HFFc6 (cell line): ENCODE data around the gene CDH20. TPM values are rescaled to one million over a fixed set of nuclear protein-coding genes. Genes with fewer than 3 reads are reported as not detected.

Source experiments
- DNase-seq: peaks from one replicate; pipeline ENCODE4 v3.0.0-alpha.2; 2018
- H3K27ac Mint-ChIP-seq: 2 replicates; pipeline ENCODE4 v1.8.0; 2020; ENCODE audit warnings: mild to moderate bottlenecking, mixed read lengths
- H3K27me3 Mint-ChIP-seq: 2 replicates; pipeline ENCODE4 v1.8.0; 2021; ENCODE audit warnings: mild to moderate bottlenecking, moderate library complexity, mixed read lengths; ENCODE audit not compliant: insufficient read depth
- H3K36me3 Mint-ChIP-seq: 2 replicates; pipeline ENCODE4 v1.8.0; 2021; ENCODE audit warnings: low read depth, mixed read lengths
- H3K4me1 Mint-ChIP-seq: 2 replicates; pipeline ENCODE4 v1.8.0; 2020; ENCODE audit warnings: low read depth, mixed read lengths
- H3K4me3 Mint-ChIP-seq: 2 replicates; pipeline ENCODE4 v1.8.0; 2020; ENCODE audit warnings: mild to moderate bottlenecking, moderate library complexity, mixed read lengths
- H3K9me3 Mint-ChIP-seq: 2 replicates; pipeline ENCODE4 v1.8.0; 2020; ENCODE audit warnings: mild to moderate bottlenecking, mixed read lengths
- CTCF ChIP-seq: fragments of 200-600 bp; sonication (generic); IDR thresholded peaks from 2 replicates; pipeline ENCODE4 v1.5.0; 2021; ENCODE audit warnings: antibody characterized with exemption, mild to moderate bottlenecking
- total RNA-seq, 6 experiments: library from RNA; stranded (reverse); fragmentation: NEBNext Ultra II Directional; extraction: Animal tissue kit (Norgen Biotek cat#: 25700); gene quantifications; 2 replicates in 1 of 6; 3 replicates in 5 of 6; pipeline ENCODE4 v1.2.3, GENCODE V29; 2021

The CDH20 gene
- total RNA-seq, 6 experiments from 2014 or later: not detected

- H3K9me3 Mint-ChIP-seq: peaks cover 16% of the 10 kb centered on the region
- no peak overlapping the region for H3K4me3 Mint-ChIP-seq
- TF ChIP-seq CTCF: no peak
- peaks cover 48% of the 10 kb centered on the region for H3K36me3 Mint-ChIP-seq
- H3K4me1 Mint-ChIP-seq: peaks cover 14% of the 10 kb centered on the region
- H3K27me3 Mint-ChIP-seq: no peaks in the 10 kb centered on the region
- H3K27ac Mint-ChIP-seq: no peak overlapping the region
- DNase-seq: no peak
These were observed 236.8 kb downstream of the CDH20 start for GRCh38 chr18:61570070-61570469.

- no peak overlapping the region for H3K27ac Mint-ChIP-seq
- TF ChIP-seq CTCF: no peak
- H3K4me1 Mint-ChIP-seq: peaks cover 25% of the 10 kb centered on the region
These were observed 238.9 kb downstream of the CDH20 start for GRCh38 chr18:61572084-61572655.

GRCh38 chr18:61572871-61573270 lies 239.6 kb downstream of the CDH20 start:
- Mint-ChIP-seq H3K27ac (no peak overlapping the region), H3K4me3 (no peak overlapping the region), H3K36me3 (peaks cover 58% of the 10 kb centered on the region), H3K9me3 (peaks cover 10% of the 10 kb centered on the region; the same call in 1 of the 2 replicates), H3K27me3 (no peaks in the 10 kb centered on the region), H3K4me1 (peaks cover 25% of the 10 kb centered on the region)
- TF ChIP-seq CTCF: no peak
- no peak for DNase-seq

More at GRCh38 chr18:61572084-61572655, 238.9 kb downstream of the CDH20 start:
- no peak for DNase-seq
- no peaks in the 10 kb centered on the region for H3K27me3 Mint-ChIP-seq
- peaks cover 57% of the 10 kb centered on the region for H3K36me3 Mint-ChIP-seq
- no peak overlapping the region for H3K4me3 Mint-ChIP-seq
- peaks cover 10% of the 10 kb centered on the region; the same call in 1 of the 2 replicates for H3K9me3 Mint-ChIP-seq

GRCh38 chr18:61574665-61575064 lies 241.4 kb downstream of the CDH20 start:
- no peaks in the 10 kb centered on the region for H3K27me3 Mint-ChIP-seq
- H3K36me3 Mint-ChIP-seq: peaks cover 43% of the 10 kb centered on the region
- no peak for TF ChIP-seq CTCF
- no peak overlapping the region for H3K27ac Mint-ChIP-seq
- no peak for DNase-seq
- no peaks in the 10 kb centered on the region; the same call in 1 of the 2 replicates for H3K9me3 Mint-ChIP-seq
- peaks cover 24% of the 10 kb centered on the region for H3K4me1 Mint-ChIP-seq
- H3K4me3 Mint-ChIP-seq: no peak overlapping the region

DNA sequence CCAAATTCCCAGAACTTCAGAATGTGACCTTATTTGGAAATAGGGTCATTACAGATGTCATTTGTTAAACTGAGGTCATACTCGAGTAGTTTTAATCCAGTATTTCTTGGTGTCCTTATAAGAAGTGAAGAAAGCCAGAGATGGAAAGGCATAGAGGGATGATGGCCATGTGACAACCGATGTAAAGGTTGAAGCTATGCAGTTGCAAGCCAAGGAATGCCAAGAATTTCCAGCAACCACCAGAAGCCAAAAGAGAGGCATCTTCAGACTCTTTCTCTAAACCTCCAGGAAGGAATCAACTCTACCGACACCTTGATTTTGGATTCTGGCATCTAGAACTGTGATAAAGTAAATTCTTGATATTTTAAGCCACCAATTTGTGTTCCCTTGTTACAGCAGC lies 242.2 kb downstream of the CDH20 start:
- H3K27ac Mint-ChIP-seq: no peak overlapping the region
- no peak for TF ChIP-seq CTCF
- H3K36me3 Mint-ChIP-seq: peaks cover 39% of the 10 kb centered on the region
- DNase-seq: no peak
- H3K9me3 Mint-ChIP-seq: no peaks in the 10 kb centered on the region; the same call in 1 of the 2 replicates
- H3K27me3 Mint-ChIP-seq: no peaks in the 10 kb centered on the region
- no peak overlapping the region for H3K4me3 Mint-ChIP-seq
- H3K4me1 Mint-ChIP-seq: peaks cover 25% of the 10 kb centered on the region
